Measurements from ENCODE around the gene SLC16A12. TPM values are rescaled to one million over a fixed set of nuclear protein-coding genes. Genes with fewer than 3 reads are reported as not detected.

The SLC16A12 gene
- total and polyA plus RNA-seq, 2 donors (not counting 3 experiments of a cell fraction or from before 2014, with no cell fraction given): not detected

DNA sequence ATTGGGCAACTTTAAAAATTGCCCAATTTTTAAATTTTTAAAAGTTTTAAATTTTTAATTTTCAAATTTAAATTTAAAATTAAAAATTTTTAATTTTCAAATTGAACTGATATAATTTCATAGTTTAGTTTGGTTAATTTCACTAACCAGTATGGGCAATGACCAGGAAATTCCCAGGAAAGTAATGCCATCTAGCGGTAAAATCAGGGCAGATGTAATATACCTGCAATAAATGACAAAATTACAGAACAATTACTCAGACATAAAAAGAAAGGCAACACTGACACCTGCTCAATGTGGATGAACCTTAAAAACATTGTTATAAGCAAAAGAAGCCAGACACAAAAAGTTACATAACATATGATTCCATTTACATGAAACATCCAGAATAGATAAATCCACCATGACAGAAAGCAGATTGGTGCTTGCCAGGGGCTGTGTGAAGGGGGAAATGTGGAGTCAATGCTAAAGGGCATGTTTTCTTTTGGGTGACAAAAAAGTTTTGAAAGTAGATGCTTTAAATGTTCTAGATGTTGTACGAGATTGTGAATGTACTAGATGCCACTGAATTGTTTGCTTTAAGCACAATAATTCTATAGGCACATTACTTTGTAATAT, 28.6 kb upstream of the SLC16A12 start:
- ChIA-PET CTCF (interaction anchor here (0.8 to 2.1 kb wide), 14 partner anchors 10 to 510 kb away, joined by 3 to 41 read pairs (median 5); no protein-coding TSS in a partner anchor), POLR2A (no interaction called here)
- Histone ChIP-seq H3K9me3 (replicated peaks; ENCODE audit: control insufficient read depth, insufficient read depth, low read length) (no peaks in the 10 kb centered on the region), H3K27me3 (ENCODE audit: control insufficient read depth in 2 of 2, insufficient read depth in 2 of 2, low read length in 2 of 2) (peaks cover 0 to 5% of the 10 kb centered on the region in 2 experiments), H3K9me1 (replicated peaks; ENCODE audit: control insufficient read depth, extremely low read depth, insufficient read depth, low read length) (no peaks in the 10 kb centered on the region), H4K20me1 (replicated peaks; ENCODE audit: control insufficient read depth, extremely low read depth, insufficient read depth, low read length) (no peaks in the 10 kb centered on the region), H2AFZ (ENCODE audit: low read depth, low read length) (no peak overlapping the region), H3K27ac (ENCODE audit: insufficient read depth, low read depth, low read length) (no peak overlapping the region), H3K79me2 (ENCODE audit: control insufficient read depth, insufficient read depth, low read length) (no peaks in the 10 kb centered on the region), H3K9ac (replicated peaks; ENCODE audit: extremely low read depth, insufficient read depth, low read length) (no peak overlapping the region), H3K36me3 (ENCODE audit: control insufficient read depth in 2 of 2, extremely low read depth in 1 of 2, insufficient read depth in 2 of 2, low read length in 2 of 2) (no peaks in the 10 kb centered on the region), H3K4me3 (replicated peaks in 1 of 3; ENCODE audit: insufficient read depth in 1 of 3, low read depth in 1 of 3, low read length in 3 of 3) (no peak overlapping the region), H3K4me2 (ENCODE audit: insufficient read depth, low read length) (no peak overlapping the region), H3K4me1 (ENCODE audit: control insufficient read depth, extremely low read depth, insufficient read depth, low read length) (no peaks in the 10 kb centered on the region)
- TF ChIP-seq GATA2 (IDR thresholded peaks at IDR 0.05; ENCODE audit: insufficient read depth, insufficient read length, low read depth, low read length): no peak
- peak; percentile 31 to 46 for TF ChIP-seq CTCF (IDR thresholded peaks at IDR 0.05; ENCODE audit: extremely low read depth in 1 of 2, insufficient read depth in 1 of 2, low read depth in 1 of 2, low read length in 2 of 2)
- FAIRE-seq (peak; percentile 55), DNase-seq (ENCODE audit: low read depth, low spot score) (peak; percentile 56)
- no TSS peak for BruUV-seq (replicated peaks)
- dilution Hi-C loops (cut with MboI; ENCODE audit: extremely low pct_ligation_motif_present, low sequenced_read_pairs): no loop called here
- intact Hi-C loops (cut with micrococcal nuclease): loop anchor here (1.0 to 5.0 kb wide), 4 partner anchors 19 to 532 kb away; partner anchors contain the start of gene KIF20B

DNA sequence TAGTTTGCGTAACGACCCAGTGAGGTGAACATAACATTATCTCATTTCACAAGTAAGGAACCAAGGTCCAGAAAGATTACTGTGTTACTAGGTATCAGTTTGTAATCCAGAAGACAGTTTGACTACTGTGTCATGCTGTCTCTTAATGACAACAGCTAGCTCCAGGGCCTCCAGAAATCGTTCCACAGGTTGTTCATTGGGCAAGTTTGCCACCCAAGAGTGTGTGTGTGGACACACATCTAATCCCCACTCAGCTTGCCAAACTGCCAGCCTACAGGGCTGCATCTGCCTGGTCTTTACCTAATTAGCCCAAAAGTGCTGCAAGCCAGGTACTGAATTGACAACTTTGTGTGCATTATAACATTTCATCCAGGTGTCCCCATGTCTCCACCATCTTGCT, 27.9 kb upstream of the SLC16A12 start:
- H2AFZ ChIP-seq (ENCODE audit: low read depth, low read length): no peak overlapping the region
- H3K36me3 ChIP-seq (ENCODE audit: control insufficient read depth in 2 of 2, extremely low read depth in 1 of 2, insufficient read depth in 2 of 2, low read length in 2 of 2): no peaks in the 10 kb centered on the region
- ChIA-PET CTCF (interaction anchor here (0.6 to 2.1 kb wide), 14 partner anchors 9 to 511 kb away, joined by 3 to 41 read pairs (median 4); no protein-coding TSS in a partner anchor), POLR2A (no interaction called here)
- no peaks in the 10 kb centered on the region for H3K9me1 ChIP-seq (replicated peaks; ENCODE audit: control insufficient read depth, extremely low read depth, insufficient read depth, low read length)
- TF ChIP-seq GATA2 (IDR thresholded peaks at IDR 0.05; ENCODE audit: insufficient read depth, insufficient read length, low read depth, low read length): no peak
- TF ChIP-seq POLR2AphosphoS5 (IDR thresholded peaks at IDR 0.05; ENCODE audit: insufficient read depth, low read depth, low read length): no peak
- no peak overlapping the region for H3K4me2 ChIP-seq (ENCODE audit: insufficient read depth, low read length)
- no peak overlapping the region for H3K4me3 ChIP-seq (replicated peaks in 1 of 3; ENCODE audit: insufficient read depth in 1 of 3, low read depth in 1 of 3, low read length in 3 of 3)
- no peaks in the 10 kb centered on the region for H3K4me1 ChIP-seq (ENCODE audit: control insufficient read depth, extremely low read depth, insufficient read depth, low read length)
- H3K27me3 ChIP-seq (ENCODE audit: control insufficient read depth in 2 of 2, insufficient read depth in 2 of 2, low read length in 2 of 2): peaks cover 0 to 5% of the 10 kb centered on the region in 2 experiments
- no peaks in the 10 kb centered on the region for H4K20me1 ChIP-seq (replicated peaks; ENCODE audit: control insufficient read depth, extremely low read depth, insufficient read depth, low read length)
- no peak for FAIRE-seq
- H3K79me2 ChIP-seq (ENCODE audit: control insufficient read depth, insufficient read depth, low read length): no peaks in the 10 kb centered on the region
- H3K9me3 ChIP-seq (replicated peaks; ENCODE audit: control insufficient read depth, insufficient read depth, low read length): no peaks in the 10 kb centered on the region
- dilution Hi-C loops (cut with MboI; ENCODE audit: extremely low pct_ligation_motif_present, low sequenced_read_pairs) (no loop called here), intact Hi-C loops (cut with micrococcal nuclease) (loop anchor here (5.0 kb wide), 2 partner anchors 139 to 531 kb away; partner anchors contain the start of gene KIF20B)
- DNase-seq (ENCODE audit: low read depth, low spot score): no peak
- no peak overlapping the region for H3K27ac ChIP-seq (ENCODE audit: insufficient read depth, low read depth, low read length)
- BruUV-seq (replicated peaks): no TSS peak
- no peak overlapping the region for H3K9ac ChIP-seq (replicated peaks; ENCODE audit: extremely low read depth, insufficient read depth, low read length)

All from endothelial cell of umbilical vein (primary cell).